ENCODE data around the gene ACSM3.

ACSM3 gene

DNA sequence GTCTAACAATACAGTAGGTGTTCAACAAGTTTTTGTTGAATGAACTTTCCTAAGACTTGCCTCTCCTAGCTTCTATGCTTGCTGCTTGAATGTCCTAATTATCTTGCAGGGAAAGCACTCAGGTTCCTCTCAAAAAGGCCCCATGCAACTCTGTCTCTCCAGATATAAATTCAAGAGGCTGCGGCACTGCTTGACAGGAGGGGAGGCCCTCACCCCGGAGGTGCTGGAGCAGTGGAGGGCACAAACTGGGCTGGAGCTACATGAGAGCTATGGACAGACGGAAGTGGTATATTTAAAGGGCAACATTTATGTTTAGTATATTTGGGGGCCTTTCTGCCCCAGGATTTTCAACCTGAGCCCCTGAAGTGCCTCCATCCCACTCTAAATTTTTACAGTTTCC is 36.6 kb upstream of the ACSM3 start:
- TF ChIP-seq POLR2AphosphoS5 (IDR thresholded peaks at IDR 0.05; ENCODE audit: low read depth) (no peak), SPI1 (IDR thresholded peaks at IDR 0.05; ENCODE audit: borderline replicate concordance, low read depth) (no peak), GABPA (IDR thresholded peaks at IDR 0.05; ENCODE audit: low read depth) (no peak)
- TF ChIP-seq, protein P1, sequence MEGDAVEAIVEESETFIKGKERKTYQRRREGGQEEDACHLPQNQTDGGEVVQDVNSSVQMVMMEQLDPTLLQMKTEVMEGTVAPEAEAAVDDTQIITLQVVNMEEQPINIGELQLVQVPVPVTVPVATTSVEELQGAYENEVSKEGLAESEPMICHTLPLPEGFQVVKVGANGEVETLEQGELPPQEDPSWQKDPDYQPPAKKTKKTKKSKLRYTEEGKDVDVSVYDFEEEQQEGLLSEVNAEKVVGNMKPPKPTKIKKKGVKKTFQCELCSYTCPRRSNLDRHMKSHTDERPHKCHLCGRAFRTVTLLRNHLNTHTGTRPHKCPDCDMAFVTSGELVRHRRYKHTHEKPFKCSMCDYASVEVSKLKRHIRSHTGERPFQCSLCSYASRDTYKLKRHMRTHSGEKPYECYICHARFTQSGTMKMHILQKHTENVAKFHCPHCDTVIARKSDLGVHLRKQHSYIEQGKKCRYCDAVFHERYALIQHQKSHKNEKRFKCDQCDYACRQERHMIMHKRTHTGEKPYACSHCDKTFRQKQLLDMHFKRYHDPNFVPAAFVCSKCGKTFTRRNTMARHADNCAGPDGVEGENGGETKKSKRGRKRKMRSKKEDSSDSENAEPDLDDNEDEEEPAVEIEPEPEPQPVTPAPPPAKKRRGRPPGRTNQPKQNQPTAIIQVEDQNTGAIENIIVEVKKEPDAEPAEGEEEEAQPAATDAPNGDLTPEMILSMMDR (IDR thresholded peaks at IDR 0.05; ENCODE audit: insufficient read depth, low read length), result no peak
- TF ChIP-seq, protein P2, sequence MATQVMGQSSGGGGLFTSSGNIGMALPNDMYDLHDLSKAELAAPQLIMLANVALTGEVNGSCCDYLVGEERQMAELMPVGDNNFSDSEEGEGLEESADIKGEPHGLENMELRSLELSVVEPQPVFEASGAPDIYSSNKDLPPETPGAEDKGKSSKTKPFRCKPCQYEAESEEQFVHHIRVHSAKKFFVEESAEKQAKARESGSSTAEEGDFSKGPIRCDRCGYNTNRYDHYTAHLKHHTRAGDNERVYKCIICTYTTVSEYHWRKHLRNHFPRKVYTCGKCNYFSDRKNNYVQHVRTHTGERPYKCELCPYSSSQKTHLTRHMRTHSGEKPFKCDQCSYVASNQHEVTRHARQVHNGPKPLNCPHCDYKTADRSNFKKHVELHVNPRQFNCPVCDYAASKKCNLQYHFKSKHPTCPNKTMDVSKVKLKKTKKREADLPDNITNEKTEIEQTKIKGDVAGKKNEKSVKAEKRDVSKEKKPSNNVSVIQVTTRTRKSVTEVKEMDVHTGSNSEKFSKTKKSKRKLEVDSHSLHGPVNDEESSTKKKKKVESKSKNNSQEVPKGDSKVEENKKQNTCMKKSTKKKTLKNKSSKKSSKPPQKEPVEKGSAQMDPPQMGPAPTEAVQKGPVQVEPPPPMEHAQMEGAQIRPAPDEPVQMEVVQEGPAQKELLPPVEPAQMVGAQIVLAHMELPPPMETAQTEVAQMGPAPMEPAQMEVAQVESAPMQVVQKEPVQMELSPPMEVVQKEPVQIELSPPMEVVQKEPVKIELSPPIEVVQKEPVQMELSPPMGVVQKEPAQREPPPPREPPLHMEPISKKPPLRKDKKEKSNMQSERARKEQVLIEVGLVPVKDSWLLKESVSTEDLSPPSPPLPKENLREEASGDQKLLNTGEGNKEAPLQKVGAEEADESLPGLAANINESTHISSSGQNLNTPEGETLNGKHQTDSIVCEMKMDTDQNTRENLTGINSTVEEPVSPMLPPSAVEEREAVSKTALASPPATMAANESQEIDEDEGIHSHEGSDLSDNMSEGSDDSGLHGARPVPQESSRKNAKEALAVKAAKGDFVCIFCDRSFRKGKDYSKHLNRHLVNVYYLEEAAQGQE (IDR thresholded peaks at IDR 0.05; ENCODE audit: insufficient replicate concordance, low read depth), result no peak
- Histone ChIP-seq H3K4me3 (replicated peaks; ENCODE audit: insufficient read depth, low read length) (no peak overlapping the region), H3K27ac (replicated peaks) (no peak overlapping the region), H3K27me3 (ENCODE audit: insufficient read depth, poor library complexity, severe bottlenecking) (no peaks in the 10 kb centered on the region)
- no peak for DNase-seq (ENCODE audit: low read depth in 1 of 2, low spot score in 1 of 2)

DNA sequence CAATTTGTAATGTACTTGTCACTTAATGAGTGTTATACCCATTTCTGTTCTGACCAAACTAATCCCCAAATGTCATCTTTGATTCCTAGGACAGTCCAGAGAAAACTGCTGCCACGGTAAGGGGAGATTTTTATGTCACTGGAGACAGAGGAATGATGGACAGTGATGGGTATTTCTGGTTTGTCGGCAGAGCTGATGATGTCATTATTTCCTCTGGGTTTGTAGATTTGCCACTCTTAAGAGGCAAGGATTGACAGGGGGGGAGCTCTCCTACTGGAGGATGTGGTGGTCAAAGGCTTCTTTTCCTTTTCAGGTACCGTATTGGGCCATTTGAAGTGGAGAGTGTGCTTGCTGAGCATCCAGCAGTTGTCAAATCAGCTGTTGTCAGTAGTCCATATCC is 34.7 kb upstream of the ACSM3 start:
- no peak for DNase-seq (ENCODE audit: low read depth in 1 of 2, low spot score in 1 of 2)
- TF ChIP-seq, protein P2 (IDR thresholded peaks at IDR 0.05; ENCODE audit: insufficient replicate concordance, low read depth), result no peak
- TF ChIP-seq, protein P1 (IDR thresholded peaks at IDR 0.05; ENCODE audit: insufficient read depth, low read length), result no peak
- TF ChIP-seq GABPA (IDR thresholded peaks at IDR 0.05; ENCODE audit: low read depth), result no peak
- no peak for TF ChIP-seq POLR2AphosphoS5 (IDR thresholded peaks at IDR 0.05; ENCODE audit: low read depth)
- TF ChIP-seq SPI1 (IDR thresholded peaks at IDR 0.05; ENCODE audit: borderline replicate concordance, low read depth), result no peak
- Histone ChIP-seq H3K27ac (replicated peaks) (no peak overlapping the region), H3K4me3 (replicated peaks; ENCODE audit: insufficient read depth, low read length) (no peak overlapping the region), H3K27me3 (ENCODE audit: insufficient read depth, poor library complexity, severe bottlenecking) (no peaks in the 10 kb centered on the region)

DNA sequence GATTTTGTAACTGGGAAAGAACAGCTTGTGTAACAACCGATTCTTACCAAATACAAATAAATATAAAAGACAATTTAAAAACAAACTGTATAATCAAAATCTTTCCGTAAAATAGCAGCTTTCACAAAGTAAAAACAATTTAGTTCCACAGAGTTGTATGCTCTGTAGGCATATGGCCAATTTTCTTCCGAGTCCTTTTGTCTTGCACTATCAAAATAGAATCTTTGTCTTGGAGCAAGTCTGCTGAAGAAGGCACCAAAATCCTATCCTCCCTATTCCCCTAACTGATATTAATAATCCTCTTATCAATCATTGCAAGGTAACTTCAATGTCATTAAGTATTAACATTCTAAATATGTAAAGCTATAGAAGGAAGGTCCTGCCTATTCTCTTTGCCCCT is 29.8 kb upstream of the ACSM3 start:
- DNase-seq (ENCODE audit: low read depth in 1 of 2, low spot score in 1 of 2), result no peak

More for the DNA sequence above, 29.8 kb upstream of the ACSM3 start:
- Histone ChIP-seq H3K27me3 (ENCODE audit: insufficient read depth, poor library complexity, severe bottlenecking) (no peaks in the 10 kb centered on the region), H3K27ac (replicated peaks) (no peak overlapping the region), H3K4me3 (replicated peaks; ENCODE audit: insufficient read depth, low read length) (no peak overlapping the region)
- TF ChIP-seq, protein P2 (IDR thresholded peaks at IDR 0.05; ENCODE audit: insufficient replicate concordance, low read depth), result no peak
- TF ChIP-seq GABPA (IDR thresholded peaks at IDR 0.05; ENCODE audit: low read depth) (no peak), POLR2AphosphoS5 (IDR thresholded peaks at IDR 0.05; ENCODE audit: low read depth) (no peak), SPI1 (IDR thresholded peaks at IDR 0.05; ENCODE audit: borderline replicate concordance, low read depth) (no peak)
- TF ChIP-seq, protein P1 (IDR thresholded peaks at IDR 0.05; ENCODE audit: insufficient read depth, low read length), result no peak

Measured in HL-60 (cell line).